Colonic mucosa (tissue), 4 donors: ENCODE results near the gene CADM2. TPM values are rescaled to one million over a fixed set of nuclear protein-coding genes. Genes with fewer than 3 reads are reported as not detected.
"Not testable (repeated sequence)": the region's sequence is repeated elsewhere in the genome, so short reads cannot be mapped to it uniquely, and the experiment has no call there.

ENCODE experiments used
- DNase-seq: peaks from one replicate; pipeline ENCODE4 v3.0.0-alpha.2; 2020
- H3K27ac ChIP-seq: fragments of 200-600 bp; one replicate; pipeline ENCODE4 v1.8.0; 2021
- H3K27me3 ChIP-seq: fragments of 200-600 bp; one replicate; pipeline ENCODE4 v1.8.0; 2021
- H3K36me3 ChIP-seq: fragments of 200-600 bp; one replicate; pipeline ENCODE4 v1.8.0; 2021
- H3K4me1 ChIP-seq: fragments of 200-600 bp; one replicate; pipeline ENCODE4 v1.8.0; 2021; ENCODE audit warnings: mild to moderate bottlenecking
- H3K4me3 ChIP-seq: fragments of 200-600 bp; one replicate; pipeline ENCODE4 v1.8.0; 2021
- H3K9ac ChIP-seq, 2 donors: one replicate each; pipeline ENCODE4 v1.7.0; 2013; ENCODE audit warnings: control low read depth in 2 of 2, low read depth in 2 of 2, low read length in 2 of 2
- H3K9me3 ChIP-seq: fragments of 200-600 bp; one replicate; pipeline ENCODE4 v1.8.0; 2021
- CTCF ChIP-seq: fragments of 200-600 bp; IDR thresholded peaks from one replicate; pipeline ENCODE4 v1.8.0; 2022; ENCODE audit warnings: antibody characterized with exemption, mild to moderate bottlenecking
- intact Hi-C: fragments of 100-400 bp; cut with DNase I; formaldehyde crosslinking; loops from one replicate; pipeline ENCODE4 v1.14.1; 2022
- total RNA-seq, 2 donors: library from RNA; stranded (reverse); fragmentation: NEBNext Ultra II Directional in 1 of 2; extraction: Animal tissue kit (Norgen Biotek cat#: 25700) in 1 of 2; gene quantifications; one replicate each; pipeline ENCODE4 v1.2.1, GENCODE V29; 2021
- donor health status: healthy.
- donor health status: DM: no; HTN: no; CAD: no.
- donor health status: DM: no; HTN: no; CAD: no.

CADM2 gene
- total RNA-seq, 2 donors from 2014 or later = 1.2 to 2.8 TPM

GRCh38 chr3:85691196-85691595 lies 732.4 kb downstream of the CADM2 start:
- Histone ChIP-seq H3K27ac (no peak overlapping the region), H3K9ac (no peak overlapping the region), H3K36me3 (no peaks in the 10 kb centered on the region), H3K27me3 (no peaks in the 10 kb centered on the region), H3K9me3 (no peaks in the 10 kb centered on the region), H3K4me1 (no peaks in the 10 kb centered on the region), H3K4me3 (no peak overlapping the region)
- DNase-seq = no peak
- TF ChIP-seq CTCF = no peak
- intact Hi-C loops = no loop called here

- H3K9me3 ChIP-seq = no peaks in the 10 kb centered on the region
- no peaks in the 10 kb centered on the region for H3K36me3 ChIP-seq
- no peak overlapping the region for H3K27ac ChIP-seq
- no peak overlapping the region for H3K4me3 ChIP-seq
- intact Hi-C loops = no loop called here
- H3K4me1 ChIP-seq = no peaks in the 10 kb centered on the region
- no peak for DNase-seq
- no peak overlapping the region for H3K9ac ChIP-seq
- TF ChIP-seq CTCF = no peak
- H3K27me3 ChIP-seq = no peaks in the 10 kb centered on the region
Measured at GRCh38 chr3:85697156-85697555, 738.4 kb downstream of the CADM2 start.

GRCh38 chr3:85706130-85706529 lies 747.3 kb downstream of the CADM2 start:
- no peak overlapping the region for H3K27ac ChIP-seq
- no peaks in the 10 kb centered on the region for H3K27me3 ChIP-seq
- no peak for DNase-seq
- H3K36me3 ChIP-seq = no peaks in the 10 kb centered on the region
- H3K4me3 ChIP-seq = no peak overlapping the region
- TF ChIP-seq CTCF = no peak
- no peak overlapping the region for H3K9ac ChIP-seq
- H3K9me3 ChIP-seq = no peaks in the 10 kb centered on the region
- no peaks in the 10 kb centered on the region for H3K4me1 ChIP-seq
- intact Hi-C loops = no loop called here

- H3K36me3 ChIP-seq, H3K9me3 ChIP-seq, intact Hi-C loops, H3K27ac ChIP-seq, H3K9ac ChIP-seq, H3K27me3 ChIP-seq, DNase-seq, H3K4me1 ChIP-seq, H3K4me3 ChIP-seq: not testable (repeated sequence)
Measured at GRCh38 chr3:85708325-85708724, 749.5 kb downstream of the CADM2 start.

- Histone ChIP-seq H3K27ac (no peak overlapping the region), H3K36me3 (no peaks in the 10 kb centered on the region), H3K9ac (no peak overlapping the region), H3K4me3 (no peak overlapping the region), H3K9me3 (no peaks in the 10 kb centered on the region), H3K27me3 (no peaks in the 10 kb centered on the region), H3K4me1 (no peaks in the 10 kb centered on the region)
- intact Hi-C loops = no loop called here
- no peak for TF ChIP-seq CTCF
- no peak for DNase-seq
Measured at GRCh38 chr3:85709346-85709892, 750.6 kb downstream of the CADM2 start.

- Histone ChIP-seq H3K9ac (no peak overlapping the region), H3K36me3 (no peaks in the 10 kb centered on the region), H3K4me1 (no peaks in the 10 kb centered on the region), H3K27ac (no peak overlapping the region), H3K9me3 (no peaks in the 10 kb centered on the region), H3K27me3 (no peaks in the 10 kb centered on the region), H3K4me3 (no peak overlapping the region)
- no peak for DNase-seq
- TF ChIP-seq CTCF = no peak
- intact Hi-C loops = no loop called here
Measured at GRCh38 chr3:85710490-85710889, 751.7 kb downstream of the CADM2 start.
